Neural cell (in vitro differentiated cells): Measurements from ENCODE around the gene ENTPD1. TPM values are rescaled to one million over a fixed set of nuclear protein-coding genes. Genes with fewer than 3 reads are reported as not detected.

Experiments used
- H2AFZ ChIP-seq: fragments of 200-600, 300-800 bp; sonication (generic), shearing (Covaris generic); 2 replicates; pipeline ENCODE4 v1.6.0; 2014; ENCODE audit warnings: low read depth, mild to moderate bottlenecking, antibody characterized with exemption, low read length, moderate library complexity
- H3F3A ChIP-seq: fragments of 200-600 bp; shearing (Covaris generic); 2 replicates; pipeline ENCODE4 v1.6.1; 2016; ENCODE audit warnings: mild to moderate bottlenecking, moderate library complexity, mixed read lengths, antibody characterized with exemption, low read length; ENCODE audit not compliant: insufficient read depth, poor library complexity, severe bottlenecking
- H3K27ac ChIP-seq: fragments of 200-600, 300-800 bp; sonication (generic), shearing (Covaris generic); 2 replicates; pipeline ENCODE4 v1.5.1; 2014; ENCODE audit warnings: mild to moderate bottlenecking, low read length, moderate library complexity
- H3K27me3 ChIP-seq: fragments of 300-800, 200-600 bp; sonication (generic), shearing (Covaris generic); 2 replicates; pipeline ENCODE4 v1.6.0; 2014; ENCODE audit warnings: mild to moderate bottlenecking, low read depth, low read length, moderate library complexity; ENCODE audit not compliant: insufficient read depth
- H3K36me3 ChIP-seq: fragments of 300-800, 200-600 bp; sonication (generic), shearing (Covaris generic); 2 replicates; pipeline ENCODE4 v1.5.1; 2014; ENCODE audit warnings: mild to moderate bottlenecking, antibody characterized with exemption, low read length, moderate library complexity; ENCODE audit not compliant: insufficient read depth
- H3K4me2 ChIP-seq: fragments of 300-800, 200-600 bp; sonication (generic), shearing (Covaris generic); 2 replicates; pipeline ENCODE4 v1.6.0; 2014; ENCODE audit warnings: mild to moderate bottlenecking, low read length
- H3K4me3 ChIP-seq: fragments of 300-800, 200-600 bp; sonication (generic), shearing (Covaris generic); 2 replicates; pipeline ENCODE4 v1.5.1; 2014; ENCODE audit warnings: mild to moderate bottlenecking, low read length, moderate library complexity
- H3K79me2 ChIP-seq: fragments of 200-600 bp; shearing (Covaris generic); replicated peaks from 2 replicates; pipeline ENCODE4 v1.6.0; 2014; ENCODE audit warnings: mild to moderate bottlenecking, low read length, moderate library complexity; ENCODE audit not compliant: insufficient read depth
- H3K9ac ChIP-seq: fragments of 300-800, 200-600 bp; sonication (generic), shearing (Covaris generic); 2 replicates; pipeline ENCODE4 v1.6.1; 2016; ENCODE audit warnings: mild to moderate bottlenecking, low read length, mixed read lengths
- H3K9me2 ChIP-seq: fragments of 200-600 bp; shearing (Covaris generic); 2 replicates; pipeline ENCODE4 v1.6.1; 2016; ENCODE audit warnings: mild to moderate bottlenecking, low read length, mixed read lengths; ENCODE audit not compliant: insufficient read depth
- H3K9me3 ChIP-seq: fragments of 200-600, 300-800 bp; sonication (generic), shearing (Covaris generic); 2 replicates; pipeline ENCODE4 v1.6.1; 2016; ENCODE audit warnings: mild to moderate bottlenecking, mixed run types, low read length, moderate library complexity, mixed read lengths
- H4K20me1 ChIP-seq: fragments of 200-600 bp; shearing (Covaris generic); 2 replicates; pipeline ENCODE4 v1.6.1; 2016; ENCODE audit warnings: mild to moderate bottlenecking, mixed run types; ENCODE audit not compliant: insufficient read depth
- CTCF ChIP-seq: fragments of 450-650 bp; IDR thresholded peaks from 2 replicates; pipeline ENCODE4 v1.5.1; 2014; ENCODE audit warnings: antibody characterized with exemption, mild to moderate bottlenecking, moderate library complexity; ENCODE audit not compliant: poor library complexity, severe bottlenecking
- EP300 ChIP-seq: fragments of 450-650 bp; conservative IDR thresholded peaks from 2 replicates; pipeline ENCODE4 v1.6.1; 2014; ENCODE audit warnings: antibody characterized with exemption, mild to moderate bottlenecking, moderate library complexity; ENCODE audit not compliant: poor library complexity, severe bottlenecking
- EZH2 ChIP-seq: fragments of 200-600, 300-800 bp; shearing (Covaris generic), sonication (generic); IDR thresholded peaks from 2 replicates; pipeline ENCODE4 v1.6.1; 2014; ENCODE audit warnings: antibody characterized with exemption, low read length, borderline replicate concordance, mild to moderate bottlenecking; ENCODE audit not compliant: insufficient read depth, poor library complexity, severe bottlenecking
- MXI1 ChIP-seq: fragments of 450-650 bp; conservative IDR thresholded peaks from 2 replicates; pipeline ENCODE4 v1.6.1; 2014; ENCODE audit warnings: antibody characterized with exemption, mild to moderate bottlenecking; ENCODE audit not compliant: poor library complexity, severe bottlenecking
- POLR2AphosphoS5 ChIP-seq: IDR thresholded peaks from 2 replicates; pipeline ENCODE4 v1.6.1; 2012
- SMC3 ChIP-seq: fragments of 450-650 bp; conservative IDR thresholded peaks from 2 replicates; pipeline ENCODE4 v1.6.1; 2014; ENCODE audit warnings: antibody characterized with exemption, mild to moderate bottlenecking, moderate library complexity; ENCODE audit not compliant: poor library complexity
- TAF1 ChIP-seq: IDR thresholded peaks from 2 replicates; pipeline ENCODE4 v1.6.1; 2012; ENCODE audit warnings: low read depth
- polyA plus RNA-seq: library from polyadenylated mRNA; depleted of rRNA; stranded (reverse); fragments of >200 nt; gene quantifications from 2 replicates; pipeline ENCODE4 v1.2.3, GENCODE V29; 2014

Gene ENTPD1
- polyA plus RNA-seq, 1 donor from 2014 or later = 0.57 TPM

- Histone ChIP-seq H3F3A (no peaks in the 10 kb centered on the region), H3K36me3 (no peaks in the 10 kb centered on the region), H3K9me2 (no peaks in the 10 kb centered on the region), H3K9ac (no peak overlapping the region), H3K9me3 (no peaks in the 10 kb centered on the region), H3K79me2 (no peaks in the 10 kb centered on the region), H3K4me2 (no peak overlapping the region), H3K4me3 (no peak overlapping the region), H2AFZ (no peak overlapping the region), H4K20me1 (no peaks in the 10 kb centered on the region), H3K27me3 (no peaks in the 10 kb centered on the region), H3K27ac (no peak overlapping the region)
- TF ChIP-seq SMC3 (no peak), POLR2AphosphoS5 (no peak), CTCF (no peak), EP300 (no peak), TAF1 (no peak), EZH2 (no peak)
These were observed 1.1 kb downstream of the ENTPD1 start for GRCh38 chr10:95756809-95757684.

GRCh38 chr10:95758351-95759025 is 2.5 kb downstream of the ENTPD1 start:
- Histone ChIP-seq H3F3A (no peaks in the 10 kb centered on the region), H3K4me3 (no peak overlapping the region), H3K9me3 (no peaks in the 10 kb centered on the region), H4K20me1 (no peaks in the 10 kb centered on the region), H3K4me2 (no peak overlapping the region), H3K36me3 (no peaks in the 10 kb centered on the region), H2AFZ (no peak overlapping the region), H3K9ac (no peak overlapping the region), H3K27ac (no peak overlapping the region), H3K79me2 (no peaks in the 10 kb centered on the region), H3K9me2 (no peaks in the 10 kb centered on the region), H3K27me3 (no peaks in the 10 kb centered on the region)
- TF ChIP-seq EZH2 (no peak), MXI1 (no peak), CTCF (no peak), POLR2AphosphoS5 (no peak), TAF1 (no peak), SMC3 (no peak)
